ENCODE data around the gene KIAA0825.
A peak's percentile ranks its signal among the peaks of the same experiment; 100 is the strongest.
"Not testable (repeated sequence)": the region's sequence is repeated elsewhere in the genome, so short reads cannot be mapped to it uniquely, and the experiment has no call there.

The KIAA0825 gene

GRCh38 chr5:94618493-94619328 lies at the start of gene KIAA0825, which contains the start of gene SLF1:
TSS of gene KIAA0825 (minus strand) at chr5:94618604. CDS start at chr5:94537126, 81,478 bp downstream.
TSS of gene SLF1 (plus strand) at chr5:94618669. CDS start at chr5:94628811, 10,142 bp downstream.
- peak; percentile 83 for DNase-seq

- DNase-seq: no peak
These were observed 49.5 kb upstream of the KIAA0825 start for GRCh38 chr5:94667937-94668336.

GRCh38 chr5:94661086-94661485 lies 42.7 kb upstream of the KIAA0825 start:
- DNase-seq: no peak

- no peak for DNase-seq
These were observed 42.1 kb upstream of the KIAA0825 start for GRCh38 chr5:94660506-94660905.

GRCh38 chr5:94658272-94658671 lies 39.9 kb upstream of the KIAA0825 start:
- DNase-seq: no peak

GRCh38 chr5:94649874-94650273 lies 31.5 kb upstream of the KIAA0825 start:
- no peak for DNase-seq

GRCh38 chr5:94646758-94647157 lies 28.4 kb upstream of the KIAA0825 start:
- DNase-seq: no peak

- DNase-seq: no peak
These were observed 26.6 kb upstream of the KIAA0825 start for GRCh38 chr5:94645053-94645452.

GRCh38 chr5:94640176-94640575 lies 21.8 kb upstream of the KIAA0825 start:
- no peak for DNase-seq

GRCh38 chr5:94632024-94632423 lies 13.6 kb upstream of the KIAA0825 start:
- no peak for DNase-seq

GRCh38 chr5:94627191-94627590 lies 8.8 kb upstream of the KIAA0825 start:
- no peak for DNase-seq

GRCh38 chr5:94623877-94624276 lies 5.5 kb upstream of the KIAA0825 start:
- no peak for DNase-seq

- peak; percentile 61 for DNase-seq
These were observed 4.6 kb upstream of the KIAA0825 start for GRCh38 chr5:94623011-94623410.

- DNase-seq: no peak
These were observed 3.4 kb upstream of the KIAA0825 start for GRCh38 chr5:94621763-94622162.

- DNase-seq: no peak
These were observed 1.9 kb upstream of the KIAA0825 start for GRCh38 chr5:94620256-94620655.

- peak; percentile 63 for DNase-seq
These were observed 343 bp downstream of the KIAA0825 start for GRCh38 chr5:94618029-94618492.

GRCh38 chr5:94615862-94616261 lies 2.5 kb downstream of the KIAA0825 start:
- no peak for DNase-seq

- no peak for DNase-seq
These were observed 4.1 kb downstream of the KIAA0825 start for GRCh38 chr5:94614156-94614805.

- peak; percentile 3 for DNase-seq
These were observed 4.8 kb downstream of the KIAA0825 start for GRCh38 chr5:94613583-94613982.

GRCh38 chr5:94595281-94595840 lies 23.0 kb downstream of the KIAA0825 start:
- DNase-seq: no peak

GRCh38 chr5:94577466-94578245 lies 40.7 kb downstream of the KIAA0825 start:
- no peak for DNase-seq

GRCh38 chr5:94575196-94575595 lies 43.2 kb downstream of the KIAA0825 start:
- DNase-seq: no peak

- DNase-seq: not testable (repeated sequence)
These were observed 45.1 kb downstream of the KIAA0825 start for GRCh38 chr5:94573349-94573748.

Measured in fibroblast of upper back skin (primary cell).